PC-9 (cell line): Measurements from ENCODE around the gene ME3. TPM values are rescaled to one million over a fixed set of nuclear protein-coding genes. Genes with fewer than 3 reads are reported as not detected.

Experiments used
- BruUV-seq: library from RNA; stranded (reverse); fragments of 400-500 nt; replicated peaks from 2 replicates; lab custom pipeline; 2021; lab: Mats Ljungman, UMichigan
- CTCF ChIA-PET: fragments of 300-600 bp; sonication (Branson Sonifier 250); formaldehyde crosslinking; loops from one replicate; lab custom pipeline; 2022; ENCODE audit warnings: antibody characterized with exemption; lab: Charles Lee
- POLR2A ChIA-PET: fragments of 300-600 bp; sonication (Branson Sonifier 250); formaldehyde crosslinking; loops from one replicate; lab custom pipeline; 2022; ENCODE audit warnings: antibody characterized with exemption; ENCODE audit not compliant: unreplicated experiment; lab: Charles Lee
- DNase-seq, 2 experiments: peaks; one replicate each; pipeline versions ENCODE4 v3.0.0 to v3.0.0-alpha.2; 2015 to 2022; ENCODE audit warnings: mixed read lengths in 1 of 2
- H2AFZ ChIP-seq: fragments of 200-600 bp; sonication (generic); 2 replicates; pipeline ENCODE4 v1.8.1; 2017; ENCODE audit warnings: antibody characterized with exemption
- H3F3A ChIP-seq: fragments of 200-600 bp; sonication (generic); 2 replicates; pipeline ENCODE4 v1.8.1; 2017; ENCODE audit warnings: antibody characterized with exemption, mild to moderate bottlenecking, low read depth; ENCODE audit not compliant: insufficient read depth
- H3K27ac ChIP-seq: fragments of 200-600 bp; sonication (generic); 2 replicates; pipeline ENCODE4 v1.6.1; 2016; ENCODE audit warnings: mixed run types
- H3K27me3 ChIP-seq: fragments of 200-600 bp; sonication (generic); 2 replicates; pipeline ENCODE4 v1.6.1; 2016; ENCODE audit warnings: low read depth, mixed run types; ENCODE audit not compliant: insufficient read depth
- H3K36me3 ChIP-seq: fragments of 200-600 bp; sonication (generic); 2 replicates; pipeline ENCODE4 v1.6.1; 2016; ENCODE audit warnings: low read depth, mixed run types
- H3K4me1 ChIP-seq: fragments of 200-600 bp; sonication (generic); replicated peaks from 2 replicates; pipeline ENCODE4 v1.6.1; 2016; ENCODE audit warnings: mixed run types; ENCODE audit not compliant: insufficient read depth
- H3K4me2 ChIP-seq: fragments of 200-600 bp; sonication (generic); 2 replicates; pipeline ENCODE4 v1.6.1; 2017; ENCODE audit warnings: mixed run types
- H3K4me3 ChIP-seq: fragments of 200-600 bp; sonication (generic); 2 replicates; pipeline ENCODE4 v1.6.1; 2016; ENCODE audit warnings: mixed run types
- H3K79me2 ChIP-seq: fragments of 200-600 bp; sonication (generic); 2 replicates; pipeline ENCODE4 v1.6.1; 2017; ENCODE audit warnings: low read depth, mixed run types
- H3K9me2 ChIP-seq: fragments of 200-600 bp; sonication (generic); 2 replicates; pipeline ENCODE4 v1.8.1; 2017; ENCODE audit warnings: mild to moderate bottlenecking; ENCODE audit not compliant: insufficient read depth
- H3K9me3 ChIP-seq: fragments of 200-600 bp; sonication (generic); 2 replicates; pipeline ENCODE4 v1.8.1; 2016; ENCODE audit warnings: low read depth; ENCODE audit not compliant: insufficient read depth
- H4K20me1 ChIP-seq: fragments of 200-600 bp; sonication (generic); 2 replicates; pipeline ENCODE4 v1.8.1; 2017; ENCODE audit not compliant: insufficient read depth
- CTCF ChIP-seq: fragments of 200-600 bp; sonication (generic); conservative IDR thresholded peaks from 2 replicates; pipeline ENCODE4 v1.6.1; 2017; ENCODE audit warnings: mixed run types, antibody characterized with exemption, mild to moderate bottlenecking, moderate library complexity
- EZH2 ChIP-seq: fragments of 200-600 bp; sonication (generic); IDR thresholded peaks from 2 replicates; pipeline ENCODE4 v1.8.0; 2017; ENCODE audit warnings: antibody characterized with exemption, low read depth
- intact Hi-C: fragments of 100-400 bp; cut with micrococcal nuclease; formaldehyde crosslinking; loops from one replicate; pipeline ENCODE4 v1.10.0; 2022; ENCODE audit not compliant: unreplicated experiment
- total RNA-seq: library from RNA; stranded (reverse); gene quantifications from 2 replicates; pipeline ENCODE4 v1.2.3, GENCODE V29; 2021

Gene ME3
- total RNA-seq, 1 experiment from 2014 or later, result 34.0 TPM

- intact Hi-C loops, result no loop called here
- ChIA-PET CTCF (no interaction called here), POLR2A (no interaction called here)
- no peak for DNase-seq
- no TSS peak for BruUV-seq
- Histone ChIP-seq H3K4me2 (no peak overlapping the region), H3K9me3 (no peaks in the 10 kb centered on the region), H3K36me3 (no peaks in the 10 kb centered on the region), H3K27ac (no peak overlapping the region), H3F3A (no peaks in the 10 kb centered on the region), H3K79me2 (no peaks in the 10 kb centered on the region), H3K27me3 (no peaks in the 10 kb centered on the region), H3K4me1 (peaks cover 7% of the 10 kb centered on the region), H4K20me1 (no peaks in the 10 kb centered on the region), H3K9me2 (no peaks in the 10 kb centered on the region), H2AFZ (no peak overlapping the region), H3K4me3 (no peak overlapping the region)
- TF ChIP-seq CTCF (no peak), EZH2 (no peak)
Observed at GRCh38 chr11:86453290-86454030, 219.0 kb downstream of the ME3 start.

GRCh38 chr11:86449993-86450629, 222.3 kb downstream of the ME3 start:
- Histone ChIP-seq H2AFZ (no peak overlapping the region), H3K9me2 (no peaks in the 10 kb centered on the region), H3K4me1 (no peaks in the 10 kb centered on the region), H3K27me3 (no peaks in the 10 kb centered on the region), H3K79me2 (no peaks in the 10 kb centered on the region), H3K36me3 (no peaks in the 10 kb centered on the region), H3K4me3 (no peak overlapping the region), H3K9me3 (no peaks in the 10 kb centered on the region), H3K27ac (no peak overlapping the region), H3F3A (no peaks in the 10 kb centered on the region), H4K20me1 (no peaks in the 10 kb centered on the region), H3K4me2 (no peak overlapping the region)
- intact Hi-C loops, result no loop called here
- ChIA-PET CTCF (no interaction called here), POLR2A (no interaction called here)
- DNase-seq, result no peak
- no TSS peak for BruUV-seq
- TF ChIP-seq CTCF, result no peak
- TF ChIP-seq EZH2, result no peak

GRCh38 chr11:86447763-86448480, 224.5 kb downstream of the ME3 start:
- intact Hi-C loops, result no loop called here
- TF ChIP-seq CTCF (no peak), EZH2 (no peak)
- POLR2A ChIA-PET, result interaction anchor here (0.5 kb wide), 1 partner anchor 220 kb away, joined by 3 read pairs; no protein-coding TSS in a partner anchor

More at GRCh38 chr11:86447763-86448480, 224.5 kb downstream of the ME3 start:
- no peak overlapping the region for H3K4me2 ChIP-seq
- H2AFZ ChIP-seq, result no peak overlapping the region
- H3F3A ChIP-seq, result no peaks in the 10 kb centered on the region
- no peak overlapping the region for H3K27ac ChIP-seq
- no peaks in the 10 kb centered on the region for H3K9me3 ChIP-seq
- BruUV-seq, result no TSS peak
- no peak for DNase-seq
- peaks cover 3% of the 10 kb centered on the region for H3K4me1 ChIP-seq
- no peaks in the 10 kb centered on the region for H3K79me2 ChIP-seq
- no peaks in the 10 kb centered on the region for H4K20me1 ChIP-seq
- H3K4me3 ChIP-seq, result no peak overlapping the region
- CTCF ChIA-PET, result no interaction called here
- no peaks in the 10 kb centered on the region for H3K27me3 ChIP-seq
- H3K9me2 ChIP-seq, result no peaks in the 10 kb centered on the region
- no peaks in the 10 kb centered on the region for H3K36me3 ChIP-seq
